PFSK-1 (cell line): ENCODE results near the gene IL36RN.

Experiments used
- FOXP2 ChIP-seq: optimal IDR thresholded peaks from 2 replicates; pipeline ENCODE3; 2011; ENCODE audit warnings: borderline replicate concordance, control low read depth, inconsistent platforms; ENCODE audit not compliant: insufficient read depth; ENCODE audit errors: extremely low read length, extremely low read depth
- POLR2AphosphoS5 ChIP-seq: IDR thresholded peaks from 2 replicates; pipeline ENCODE4 v1.6.1; 2012; ENCODE audit warnings: low read depth, mild to moderate bottlenecking, control low read depth, low read length, moderate library complexity
- SIN3A ChIP-seq: IDR thresholded peaks from 2 replicates; pipeline ENCODE4 v1.6.1; 2012; ENCODE audit warnings: mild to moderate bottlenecking, low read length, moderate library complexity, borderline replicate concordance; ENCODE audit not compliant: insufficient read depth
- TAF1 ChIP-seq: IDR thresholded peaks from 2 replicates; pipeline ENCODE4 v1.6.1; 2012; ENCODE audit warnings: low read length, control low read depth, borderline replicate concordance; ENCODE audit not compliant: insufficient read depth
- TF ChIP-seq, protein P1 (sequence below), 2 experiments: IDR thresholded peaks; 2 replicates each; pipeline versions ENCODE4 v1.6.1 to v1.8.0; 2011 to 2012; ENCODE audit warnings: low read depth in 2 of 2, low read length in 2 of 2, control low read depth in 1 of 2, inconsistent platforms in 1 of 2, mild to moderate bottlenecking in 1 of 2, moderate library complexity in 1 of 2; ENCODE audit not compliant: insufficient read depth in 1 of 2

DNA sequence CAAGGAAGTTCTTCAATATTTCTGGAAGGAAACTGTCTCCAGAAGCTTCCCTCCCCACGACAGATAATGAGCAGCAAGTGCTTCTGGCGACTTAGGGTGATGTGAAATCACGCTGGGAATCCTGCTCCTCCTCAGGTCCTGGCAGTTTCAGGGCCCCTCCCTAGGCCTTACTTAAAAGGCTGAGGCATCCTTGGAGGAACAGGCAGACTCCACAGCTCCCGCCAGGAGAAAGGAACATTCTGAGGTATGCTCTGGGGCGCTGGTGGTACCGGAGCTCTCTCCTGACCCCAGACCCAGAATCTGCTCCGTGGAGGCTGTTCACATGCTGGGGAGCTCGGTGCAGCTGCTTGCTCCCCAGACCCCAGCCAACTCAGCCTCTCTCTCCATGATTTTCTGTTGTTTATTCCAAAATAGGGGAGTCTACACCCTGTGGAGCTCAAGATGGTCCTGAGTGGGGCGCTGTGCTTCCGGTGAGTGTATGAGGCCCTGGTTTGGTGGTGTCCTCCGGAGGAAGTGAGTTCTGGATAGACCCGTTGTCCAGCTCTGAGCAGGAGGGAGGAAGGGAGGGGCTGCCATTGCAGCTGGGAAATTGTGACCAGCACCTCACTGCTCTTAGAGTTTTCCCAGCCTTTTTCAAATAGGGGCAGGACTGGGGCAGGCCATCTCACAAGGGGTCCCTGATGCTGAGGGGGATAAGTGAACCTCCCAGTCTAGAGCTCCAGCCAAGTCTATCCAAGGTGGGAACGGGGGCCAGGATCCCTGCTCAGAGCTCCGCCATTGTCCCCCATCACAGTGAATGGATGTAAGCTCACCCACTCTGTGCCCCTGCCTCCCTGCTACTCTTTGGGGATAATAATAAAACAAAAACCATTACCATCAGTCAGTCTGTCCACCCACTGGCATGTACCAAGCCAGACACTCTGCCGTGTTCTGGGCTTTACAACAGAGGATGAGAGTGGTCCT, at the start of gene IL36RN:
- TF ChIP-seq POLR2AphosphoS5 (no peak), TAF1 (no peak), FOXP2 (no peak), SIN3A (no peak)
- TF ChIP-seq, protein P1, sequence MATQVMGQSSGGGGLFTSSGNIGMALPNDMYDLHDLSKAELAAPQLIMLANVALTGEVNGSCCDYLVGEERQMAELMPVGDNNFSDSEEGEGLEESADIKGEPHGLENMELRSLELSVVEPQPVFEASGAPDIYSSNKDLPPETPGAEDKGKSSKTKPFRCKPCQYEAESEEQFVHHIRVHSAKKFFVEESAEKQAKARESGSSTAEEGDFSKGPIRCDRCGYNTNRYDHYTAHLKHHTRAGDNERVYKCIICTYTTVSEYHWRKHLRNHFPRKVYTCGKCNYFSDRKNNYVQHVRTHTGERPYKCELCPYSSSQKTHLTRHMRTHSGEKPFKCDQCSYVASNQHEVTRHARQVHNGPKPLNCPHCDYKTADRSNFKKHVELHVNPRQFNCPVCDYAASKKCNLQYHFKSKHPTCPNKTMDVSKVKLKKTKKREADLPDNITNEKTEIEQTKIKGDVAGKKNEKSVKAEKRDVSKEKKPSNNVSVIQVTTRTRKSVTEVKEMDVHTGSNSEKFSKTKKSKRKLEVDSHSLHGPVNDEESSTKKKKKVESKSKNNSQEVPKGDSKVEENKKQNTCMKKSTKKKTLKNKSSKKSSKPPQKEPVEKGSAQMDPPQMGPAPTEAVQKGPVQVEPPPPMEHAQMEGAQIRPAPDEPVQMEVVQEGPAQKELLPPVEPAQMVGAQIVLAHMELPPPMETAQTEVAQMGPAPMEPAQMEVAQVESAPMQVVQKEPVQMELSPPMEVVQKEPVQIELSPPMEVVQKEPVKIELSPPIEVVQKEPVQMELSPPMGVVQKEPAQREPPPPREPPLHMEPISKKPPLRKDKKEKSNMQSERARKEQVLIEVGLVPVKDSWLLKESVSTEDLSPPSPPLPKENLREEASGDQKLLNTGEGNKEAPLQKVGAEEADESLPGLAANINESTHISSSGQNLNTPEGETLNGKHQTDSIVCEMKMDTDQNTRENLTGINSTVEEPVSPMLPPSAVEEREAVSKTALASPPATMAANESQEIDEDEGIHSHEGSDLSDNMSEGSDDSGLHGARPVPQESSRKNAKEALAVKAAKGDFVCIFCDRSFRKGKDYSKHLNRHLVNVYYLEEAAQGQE (IDR thresholded peaks at IDR 0.05; ENCODE audit: insufficient read depth in 1 of 2, low read depth in 2 of 2, low read length in 2 of 2): no peak
